ENCODE data around the gene RBFOX2.

- no peak for TF ChIP-seq CTCF (conservative IDR thresholded peaks at IDR 0.05 in 1 of 2, IDR thresholded peaks at IDR 0.05 in 1 of 2; ENCODE audit: extremely low read depth in 1 of 2, insufficient read depth in 1 of 2, low read depth in 1 of 2, low read length in 2 of 2)
- TF ChIP-seq EZH2 (IDR thresholded peaks at IDR 0.05; ENCODE audit: borderline replicate concordance, low read length), result no peak
Observed at GRCh38 chr22:36065462-36065774, 36.8 kb upstream of the RBFOX2 start.
